HG03039 (cell line): ENCODE data around the gene LTA.

ENCODE experiments used
- ATAC-seq: cut with Tn5 transposase; IDR thresholded peaks from one replicate; pipeline ENCODE4 v1.9.1; 2021; ENCODE audit warnings: mild to moderate bottlenecking, moderate library complexity; ENCODE audit not compliant: unreplicated experiment

Gene LTA

DNA sequence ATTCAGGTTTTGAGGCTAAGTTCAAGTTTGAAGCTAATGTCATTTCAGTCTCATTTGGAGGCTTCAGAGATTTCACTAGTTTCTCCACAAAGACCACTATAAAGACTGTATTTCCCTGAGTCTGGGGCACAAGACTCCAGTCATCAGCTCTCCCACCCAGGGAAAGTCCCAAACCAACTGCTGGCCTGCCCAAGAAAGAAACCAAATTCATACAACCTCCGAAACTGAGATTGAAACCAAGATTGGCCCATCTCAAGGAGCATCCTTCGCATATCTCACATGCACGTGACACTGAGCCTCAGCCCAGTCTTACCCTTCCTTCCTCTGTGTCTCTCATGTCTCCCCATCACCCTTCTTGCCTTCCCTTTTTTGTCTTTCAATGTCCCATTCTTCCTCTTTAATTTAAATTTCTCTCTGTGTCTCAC lies 3.5 kb upstream of the LTA start:
- ATAC-seq, result peak; percentile 51

DNA sequence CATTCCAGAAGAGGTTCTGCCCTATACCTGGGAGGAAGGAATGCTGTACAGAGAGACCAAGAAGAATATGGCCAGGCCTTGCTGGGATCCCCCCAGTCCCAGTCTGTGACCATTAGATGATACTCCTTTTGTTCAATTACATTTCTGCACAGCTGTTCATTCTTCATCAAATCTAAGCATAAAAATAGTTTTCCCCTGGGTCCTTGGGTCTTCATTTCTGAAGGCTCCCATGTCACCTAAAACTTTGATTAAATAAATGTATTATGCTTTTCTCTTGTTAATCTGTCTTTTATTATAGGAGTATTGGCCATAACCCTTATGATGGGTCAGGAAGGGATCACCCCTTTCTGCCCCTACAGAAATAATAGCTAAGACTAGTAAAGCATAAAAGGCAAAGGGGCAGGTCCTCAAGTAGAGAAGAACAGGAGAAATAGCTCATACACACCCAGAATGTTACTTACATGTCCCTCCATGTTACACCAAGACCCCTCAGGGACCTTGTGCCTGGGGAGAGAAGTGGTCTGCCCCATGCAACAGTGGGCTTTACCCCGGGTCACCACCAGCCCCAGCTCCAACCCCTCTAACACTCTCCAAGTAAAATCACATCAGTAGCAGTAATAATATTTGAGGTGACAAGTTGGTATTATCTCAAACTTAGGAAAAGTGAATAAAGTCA lies 2.1 kb upstream of the LTA start:
- no peak for ATAC-seq

DNA sequence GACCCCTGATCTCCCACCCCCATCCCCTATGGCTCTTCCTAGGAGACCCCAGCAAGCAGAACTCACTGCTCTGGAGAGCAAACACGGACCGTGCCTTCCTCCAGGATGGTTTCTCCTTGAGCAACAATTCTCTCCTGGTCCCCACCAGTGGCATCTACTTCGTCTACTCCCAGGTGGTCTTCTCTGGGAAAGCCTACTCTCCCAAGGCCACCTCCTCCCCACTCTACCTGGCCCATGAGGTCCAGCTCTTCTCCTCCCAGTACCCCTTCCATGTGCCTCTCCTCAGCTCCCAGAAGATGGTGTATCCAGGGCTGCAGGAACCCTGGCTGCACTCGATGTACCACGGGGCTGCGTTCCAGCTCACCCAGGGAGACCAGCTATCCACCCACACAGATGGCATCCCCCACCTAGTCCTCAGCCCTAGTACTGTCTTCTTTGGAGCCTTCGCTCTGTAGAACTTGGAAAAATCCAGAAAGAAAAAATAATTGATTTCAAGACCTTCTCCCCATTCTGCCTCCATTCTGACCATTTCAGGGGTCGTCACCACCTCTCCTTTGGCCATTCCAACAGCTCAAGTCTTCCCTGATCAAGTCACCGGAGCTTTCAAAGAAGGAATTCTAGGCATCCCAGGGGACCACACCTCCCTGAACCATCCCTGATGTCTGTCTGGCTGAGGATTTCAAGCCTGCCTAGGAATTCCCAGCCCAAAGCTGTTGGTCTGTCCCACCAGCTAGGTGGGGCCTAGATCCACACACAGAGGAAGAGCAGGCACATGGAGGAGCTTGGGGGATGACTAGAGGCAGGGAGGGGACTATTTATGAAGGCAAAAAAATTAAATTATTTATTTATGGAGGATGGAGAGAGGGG lies 1.4 kb downstream of the LTA start:
- ATAC-seq, result no peak

DNA sequence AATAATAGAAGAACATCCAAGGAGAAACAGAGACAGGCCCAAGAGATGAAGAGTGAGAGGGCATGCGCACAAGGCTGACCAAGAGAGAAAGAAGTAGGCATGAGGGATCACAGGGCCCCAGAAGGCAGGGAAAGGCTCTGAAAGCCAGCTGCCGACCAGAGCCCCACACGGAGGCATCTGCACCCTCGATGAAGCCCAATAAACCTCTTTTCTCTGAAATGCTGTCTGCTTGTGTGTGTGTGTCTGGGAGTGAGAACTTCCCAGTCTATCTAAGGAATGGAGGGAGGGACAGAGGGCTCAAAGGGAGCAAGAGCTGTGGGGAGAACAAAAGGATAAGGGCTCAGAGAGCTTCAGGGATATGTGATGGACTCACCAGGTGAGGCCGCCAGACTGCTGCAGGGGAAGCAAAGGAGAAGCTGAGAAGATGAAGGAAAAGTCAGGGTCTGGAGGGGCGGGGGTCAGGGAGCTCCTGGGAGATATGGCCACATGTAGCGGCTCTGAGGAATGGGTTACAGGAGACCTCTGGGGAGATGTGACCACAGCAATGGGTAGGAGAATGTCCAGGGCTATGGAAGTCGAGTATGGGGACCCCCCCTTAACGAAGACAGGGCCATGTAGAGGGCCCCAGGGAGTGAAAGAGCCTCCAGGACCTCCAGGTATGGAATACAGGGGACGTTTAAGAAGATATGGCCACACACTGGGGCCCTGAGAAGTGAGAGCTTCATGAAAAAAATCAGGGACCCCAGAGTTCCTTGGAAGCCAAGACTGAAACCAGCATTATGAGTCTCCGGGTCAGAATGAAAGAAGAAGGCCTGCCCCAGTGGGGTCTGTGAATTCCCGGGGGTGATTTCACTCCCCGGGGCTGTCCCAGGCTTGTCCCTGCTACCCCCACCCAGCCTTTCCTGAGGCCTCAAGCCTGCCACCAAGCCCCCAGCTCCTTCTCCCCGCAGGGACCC lies 2.3 kb downstream of the LTA start:
- ATAC-seq, result no peak

DNA sequence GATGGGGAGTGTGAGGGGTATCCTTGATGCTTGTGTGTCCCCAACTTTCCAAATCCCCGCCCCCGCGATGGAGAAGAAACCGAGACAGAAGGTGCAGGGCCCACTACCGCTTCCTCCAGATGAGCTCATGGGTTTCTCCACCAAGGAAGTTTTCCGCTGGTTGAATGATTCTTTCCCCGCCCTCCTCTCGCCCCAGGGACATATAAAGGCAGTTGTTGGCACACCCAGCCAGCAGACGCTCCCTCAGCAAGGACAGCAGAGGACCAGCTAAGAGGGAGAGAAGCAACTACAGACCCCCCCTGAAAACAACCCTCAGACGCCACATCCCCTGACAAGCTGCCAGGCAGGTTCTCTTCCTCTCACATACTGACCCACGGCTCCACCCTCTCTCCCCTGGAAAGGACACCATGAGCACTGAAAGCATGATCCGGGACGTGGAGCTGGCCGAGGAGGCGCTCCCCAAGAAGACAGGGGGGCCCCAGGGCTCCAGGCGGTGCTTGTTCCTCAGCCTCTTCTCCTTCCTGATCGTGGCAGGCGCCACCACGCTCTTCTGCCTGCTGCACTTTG lies 3.3 kb downstream of the LTA start, which contains the start of gene TNF:
Gene TNF, plus strand, starts transcription at position 231 of the 567 bp plus-strand sequence. Its CDS starts 177 bp downstream, at position 408.
- no peak for ATAC-seq

DNA sequence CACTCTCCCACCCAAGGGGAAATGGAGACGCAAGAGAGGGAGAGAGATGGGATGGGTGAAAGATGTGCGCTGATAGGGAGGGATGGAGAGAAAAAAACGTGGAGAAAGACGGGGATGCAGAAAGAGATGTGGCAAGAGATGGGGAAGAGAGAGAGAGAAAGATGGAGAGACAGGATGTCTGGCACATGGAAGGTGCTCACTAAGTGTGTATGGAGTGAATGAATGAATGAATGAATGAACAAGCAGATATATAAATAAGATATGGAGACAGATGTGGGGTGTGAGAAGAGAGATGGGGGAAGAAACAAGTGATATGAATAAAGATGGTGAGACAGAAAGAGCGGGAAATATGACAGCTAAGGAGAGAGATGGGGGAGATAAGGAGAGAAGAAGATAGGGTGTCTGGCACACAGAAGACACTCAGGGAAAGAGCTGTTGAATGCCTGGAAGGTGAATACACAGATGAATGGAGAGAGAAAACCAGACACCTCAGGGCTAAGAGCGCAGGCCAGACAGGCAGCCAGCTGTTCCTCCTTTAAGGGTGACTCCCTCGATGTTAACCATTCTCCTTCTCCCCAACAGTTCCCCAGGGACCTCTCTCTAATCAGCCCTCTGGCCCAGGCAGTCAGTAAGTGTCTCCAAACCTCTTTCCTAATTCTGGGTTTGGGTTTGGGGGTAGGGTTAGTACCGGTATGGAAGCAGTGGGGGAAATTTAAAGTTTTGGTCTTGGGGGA lies 4.0 kb downstream of the LTA start:
- ATAC-seq, result no peak

DNA sequence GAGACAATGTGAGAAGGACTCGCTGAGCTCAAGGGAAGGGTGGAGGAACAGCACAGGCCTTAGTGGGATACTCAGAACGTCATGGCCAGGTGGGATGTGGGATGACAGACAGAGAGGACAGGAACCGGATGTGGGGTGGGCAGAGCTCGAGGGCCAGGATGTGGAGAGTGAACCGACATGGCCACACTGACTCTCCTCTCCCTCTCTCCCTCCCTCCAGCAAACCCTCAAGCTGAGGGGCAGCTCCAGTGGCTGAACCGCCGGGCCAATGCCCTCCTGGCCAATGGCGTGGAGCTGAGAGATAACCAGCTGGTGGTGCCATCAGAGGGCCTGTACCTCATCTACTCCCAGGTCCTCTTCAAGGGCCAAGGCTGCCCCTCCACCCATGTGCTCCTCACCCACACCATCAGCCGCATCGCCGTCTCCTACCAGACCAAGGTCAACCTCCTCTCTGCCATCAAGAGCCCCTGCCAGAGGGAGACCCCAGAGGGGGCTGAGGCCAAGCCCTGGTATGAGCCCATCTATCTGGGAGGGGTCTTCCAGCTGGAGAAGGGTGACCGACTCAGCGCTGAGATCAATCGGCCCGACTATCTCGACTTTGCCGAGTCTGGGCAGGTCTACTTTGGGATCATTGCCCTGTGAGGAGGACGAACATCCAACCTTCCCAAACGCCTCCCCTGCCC lies 4.9 kb downstream of the LTA start:
- no peak for ATAC-seq

DNA sequence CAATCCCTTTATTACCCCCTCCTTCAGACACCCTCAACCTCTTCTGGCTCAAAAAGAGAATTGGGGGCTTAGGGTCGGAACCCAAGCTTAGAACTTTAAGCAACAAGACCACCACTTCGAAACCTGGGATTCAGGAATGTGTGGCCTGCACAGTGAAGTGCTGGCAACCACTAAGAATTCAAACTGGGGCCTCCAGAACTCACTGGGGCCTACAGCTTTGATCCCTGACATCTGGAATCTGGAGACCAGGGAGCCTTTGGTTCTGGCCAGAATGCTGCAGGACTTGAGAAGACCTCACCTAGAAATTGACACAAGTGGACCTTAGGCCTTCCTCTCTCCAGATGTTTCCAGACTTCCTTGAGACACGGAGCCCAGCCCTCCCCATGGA lies 5.5 kb downstream of the LTA start:
- no peak for ATAC-seq

DNA sequence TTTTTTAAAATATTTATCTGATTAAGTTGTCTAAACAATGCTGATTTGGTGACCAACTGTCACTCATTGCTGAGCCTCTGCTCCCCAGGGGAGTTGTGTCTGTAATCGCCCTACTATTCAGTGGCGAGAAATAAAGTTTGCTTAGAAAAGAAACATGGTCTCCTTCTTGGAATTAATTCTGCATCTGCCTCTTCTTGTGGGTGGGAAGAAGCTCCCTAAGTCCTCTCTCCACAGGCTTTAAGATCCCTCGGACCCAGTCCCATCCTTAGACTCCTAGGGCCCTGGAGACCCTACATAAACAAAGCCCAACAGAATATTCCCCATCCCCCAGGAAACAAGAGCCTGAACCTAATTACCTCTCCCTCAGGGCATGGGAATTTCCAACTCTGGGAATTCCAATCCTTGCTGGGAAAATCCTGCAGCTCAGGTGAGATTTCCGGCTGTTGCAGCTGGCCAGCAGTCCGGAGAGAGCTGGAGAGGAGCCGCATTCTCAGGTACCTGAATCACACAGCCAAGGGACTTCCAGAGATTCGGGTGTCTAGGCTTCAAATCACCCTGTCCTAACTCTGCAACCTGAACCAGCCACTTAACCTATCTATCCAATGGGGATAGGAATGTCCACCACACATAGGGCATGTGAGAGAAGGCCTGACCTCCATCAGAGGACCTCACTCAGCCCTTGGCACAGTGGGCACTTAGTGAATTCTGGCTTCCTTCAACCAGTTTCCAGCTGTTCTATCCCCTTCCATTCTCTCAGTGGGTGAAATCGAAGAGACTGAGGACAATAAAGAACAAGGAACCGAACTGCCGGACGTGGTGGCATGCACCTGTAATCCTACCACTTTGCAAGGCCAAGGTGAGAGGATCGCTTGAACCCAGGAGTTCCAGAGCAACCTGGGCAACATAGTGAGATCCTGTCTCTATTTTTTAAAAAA lies 6.4 kb downstream of the LTA start:
- ATAC-seq, result no peak

DNA sequence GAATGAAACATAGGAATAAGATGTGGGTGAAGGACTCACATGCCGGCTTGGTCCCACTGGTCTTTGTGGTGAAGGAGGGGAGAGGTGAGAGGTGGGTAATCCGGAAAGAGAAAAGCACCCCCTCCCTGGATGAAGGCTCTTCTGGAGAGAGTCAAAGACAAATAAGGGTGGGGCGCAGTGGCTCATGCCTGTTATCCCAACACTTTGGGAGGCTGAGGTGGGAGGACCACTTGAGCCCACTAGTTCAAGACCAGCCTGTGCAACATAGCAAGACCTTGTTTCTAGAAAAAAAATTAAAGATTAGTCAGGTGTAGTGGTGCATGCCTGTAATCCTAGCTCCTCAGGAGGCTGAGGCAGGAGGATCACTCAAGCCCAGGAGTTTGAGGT lies 7.0 kb downstream of the LTA start:
- no peak for ATAC-seq

DNA sequence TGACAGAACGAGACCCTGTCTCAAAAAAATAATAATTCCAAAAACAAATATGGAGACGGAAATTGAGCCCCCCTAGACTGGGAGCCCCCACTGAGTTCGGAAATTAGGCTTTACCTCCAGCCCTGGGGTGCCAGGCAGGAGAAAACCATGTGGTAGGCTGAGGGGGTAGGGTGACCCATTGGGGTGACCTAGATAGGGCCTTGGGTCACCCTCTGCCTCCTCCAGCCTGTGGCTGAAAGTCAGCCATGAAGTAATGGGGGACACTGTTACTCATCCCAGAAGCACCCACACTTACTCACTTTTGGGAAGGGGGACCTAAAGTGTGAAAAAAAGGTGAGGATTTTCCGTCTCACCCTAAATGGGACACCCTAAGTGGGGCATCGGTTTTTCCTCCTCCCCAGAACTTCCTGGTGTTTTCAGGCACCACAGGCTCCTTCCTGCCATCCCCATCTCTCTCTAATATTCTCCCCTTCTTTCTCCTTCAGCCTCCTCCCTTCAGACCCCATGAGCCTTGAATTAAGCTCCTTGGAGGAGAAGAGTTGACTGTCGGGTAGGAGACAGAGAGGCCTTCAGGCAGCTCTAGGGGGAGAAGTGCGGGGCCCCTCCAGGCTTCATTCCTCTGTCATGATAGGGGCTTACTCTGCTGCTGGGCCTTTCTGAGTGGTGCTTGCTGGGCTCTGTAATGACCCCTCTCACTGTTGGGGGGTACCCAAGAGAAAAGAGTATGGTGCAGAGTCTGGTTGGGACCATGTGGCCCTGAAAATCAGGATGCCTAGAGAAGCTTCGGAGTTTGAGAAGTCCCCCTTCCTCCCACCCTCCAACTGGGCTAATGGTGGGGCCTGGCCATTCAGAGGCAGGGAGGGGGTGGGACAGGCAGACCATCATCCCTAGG lies 7.7 kb downstream of the LTA start:
- no peak for ATAC-seq

DNA sequence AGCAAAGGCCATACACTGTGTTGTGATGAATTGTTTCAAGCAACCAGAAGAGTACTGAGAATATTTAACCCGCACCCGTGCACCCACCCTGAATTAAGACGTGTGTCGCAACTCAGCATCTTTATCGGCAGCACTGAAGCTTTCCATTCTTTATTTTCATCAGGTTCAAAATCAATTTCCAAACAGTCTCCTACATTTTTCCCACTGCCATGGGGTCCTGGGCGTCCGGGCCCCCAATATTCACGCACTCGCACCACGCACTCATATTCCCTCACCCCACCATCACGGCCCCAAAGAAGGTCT lies 8.3 kb downstream of the LTA start:
- no peak for ATAC-seq

DNA sequence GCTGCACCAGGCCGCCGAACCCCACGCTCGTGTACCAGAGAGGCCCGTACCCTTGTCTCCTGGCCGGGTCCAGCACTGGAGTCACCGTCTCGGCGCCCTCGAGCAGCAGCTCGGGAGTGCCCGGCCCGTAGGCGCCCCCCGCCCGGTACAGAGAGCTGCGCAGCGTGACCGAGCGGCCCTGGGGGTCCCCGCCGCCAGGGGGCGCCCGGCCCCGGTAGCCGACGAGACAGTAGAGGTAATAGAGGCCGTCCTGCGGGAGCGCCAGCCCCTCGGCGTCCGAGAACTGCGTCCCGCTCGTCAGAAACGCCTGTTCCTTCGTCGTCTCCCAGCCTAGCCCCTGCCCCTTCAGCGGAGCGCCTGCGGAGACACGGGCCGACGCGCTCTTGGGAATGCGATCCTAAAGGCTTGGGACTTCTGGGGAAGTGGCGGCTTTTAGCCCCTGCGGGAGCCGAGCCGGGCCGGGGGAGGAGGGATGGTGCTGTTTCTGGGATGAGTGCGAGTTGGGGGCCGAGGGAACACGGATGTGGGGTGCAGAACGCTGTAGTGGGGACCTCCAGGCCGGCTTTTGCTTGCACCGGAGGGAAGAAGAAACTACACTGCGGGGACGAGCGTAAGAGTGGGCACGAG lies 8.8 kb downstream of the LTA start:
- peak; percentile 47 for ATAC-seq

DNA sequence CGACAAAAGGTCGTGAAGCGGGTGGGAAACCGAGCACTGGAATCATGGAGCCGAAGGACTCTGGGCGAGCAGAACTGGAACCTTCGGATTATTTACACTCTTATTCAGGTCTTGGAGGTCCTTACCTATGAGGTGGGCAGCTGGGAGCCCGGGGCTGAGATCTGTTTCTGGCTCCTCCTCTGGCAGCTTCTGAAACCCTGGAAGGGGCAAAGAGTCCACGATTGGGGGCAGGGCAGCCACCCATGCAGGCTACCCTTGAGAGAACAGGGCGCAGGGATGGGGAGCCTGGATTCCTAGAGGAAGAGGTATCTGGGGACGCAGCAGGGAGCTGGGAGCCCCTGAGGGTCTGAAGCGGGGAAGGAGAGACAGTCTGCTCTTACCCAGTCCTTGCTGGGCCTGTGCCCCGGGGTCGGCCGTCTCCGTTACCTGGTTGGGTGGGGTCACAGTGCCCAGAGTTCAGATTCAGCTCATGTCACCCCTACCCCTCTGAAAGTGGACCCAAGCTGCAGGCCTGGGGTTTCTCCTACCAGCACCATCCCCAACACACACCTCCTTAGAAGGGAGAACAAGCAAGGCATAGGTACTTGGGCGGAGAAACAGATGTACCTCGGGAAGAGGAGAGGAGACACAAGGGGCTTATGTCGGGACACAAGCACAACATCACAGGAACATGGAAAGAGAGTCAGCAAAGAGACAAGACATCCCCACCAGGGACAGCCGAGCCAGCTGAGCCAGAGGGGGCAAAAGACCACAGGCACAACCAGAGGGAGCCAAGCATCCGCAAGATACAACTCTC lies 9.5 kb downstream of the LTA start:
- ATAC-seq, result no peak

DNA sequence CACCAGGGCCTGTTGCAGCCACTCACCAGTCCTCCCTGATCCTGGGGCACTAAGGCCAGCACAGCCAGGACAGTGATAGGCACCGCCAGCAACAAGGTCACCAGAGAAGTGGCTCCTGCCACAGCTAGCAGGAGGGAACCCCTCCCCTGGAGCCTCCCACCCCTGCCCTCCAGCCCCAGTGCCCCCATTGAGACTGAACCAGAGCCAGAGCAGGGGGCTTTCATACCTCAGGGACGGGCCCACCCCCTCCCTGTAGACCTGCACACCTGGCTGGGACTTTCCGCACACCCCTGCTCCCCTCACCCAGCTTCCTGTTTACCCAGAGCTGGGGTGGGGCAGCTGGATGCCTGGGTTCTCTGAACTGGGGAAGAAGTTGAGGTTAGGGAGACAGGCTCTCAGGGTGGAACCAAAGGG lies 10.1 kb downstream of the LTA start, which contains the start of gene LTB:
Gene LTB, minus strand, starts transcription at position 195 of the 414 bp plus-strand sequence. Its CDS starts 7 bp downstream, at position 188.
- ATAC-seq, result no peak

DNA sequence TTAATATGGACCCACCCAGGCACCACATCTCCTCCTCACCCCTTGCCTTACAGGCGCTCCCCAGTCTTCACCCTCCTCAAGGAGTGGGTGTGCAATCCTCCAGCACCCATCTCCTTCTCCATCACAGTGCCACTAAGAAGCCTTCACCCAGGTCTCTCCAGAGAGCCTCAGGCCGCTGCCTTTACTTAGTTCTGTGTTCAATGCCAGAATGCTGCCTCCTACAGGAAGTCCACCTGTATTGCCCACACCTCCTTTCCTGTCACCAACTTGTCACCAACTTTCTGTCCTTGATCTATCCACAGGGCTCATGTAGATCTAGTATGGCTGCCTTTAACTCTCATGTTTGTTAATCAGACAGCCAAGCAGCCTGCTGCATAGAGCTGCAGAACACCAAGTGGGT lies 13.4 kb downstream of the LTA start:
- no peak for ATAC-seq
